WERI-Rb-1 (cell line): ENCODE data around the gene SOX30.

Source experiments
- DNase-seq: peaks from one replicate; pipeline ENCODE4 v3.0.0-alpha.2; 2020
- H3K27ac ChIP-seq: fragments of 250-450 bp; sonication (Bioruptor Pico); 2 replicates; pipeline ENCODE4 v1.5.1; 2020; ENCODE audit warnings: mild to moderate bottlenecking, moderate library complexity
- H3K27me3 ChIP-seq: fragments of 250-450 bp; sonication (Bioruptor Pico); 2 replicates; pipeline ENCODE4 v1.5.1; 2021; ENCODE audit warnings: mild to moderate bottlenecking, low read depth, moderate library complexity; ENCODE audit not compliant: insufficient read depth, severe bottlenecking
- H3K36me3 ChIP-seq: fragments of 250-450 bp; sonication (Bioruptor Pico); 2 replicates; pipeline ENCODE4 v1.5.1; 2020; ENCODE audit warnings: mild to moderate bottlenecking, moderate library complexity
- H3K4me3 ChIP-seq: 2 replicates; pipeline ENCODE4 v1.5.1; 2011; ENCODE audit warnings: low read depth, mild to moderate bottlenecking, control low read depth, low read length
- H3K9me3 ChIP-seq: fragments of 250-450 bp; sonication (Bioruptor Pico); 2 replicates; pipeline ENCODE4 v1.5.1; 2021; ENCODE audit warnings: mild to moderate bottlenecking, moderate library complexity; ENCODE audit not compliant: severe bottlenecking
- TF ChIP-seq, protein P1 (sequence below): IDR thresholded peaks from 2 replicates; pipeline ENCODE4 v1.5.1; 2011; ENCODE audit warnings: low read depth, mild to moderate bottlenecking, control low read depth, inconsistent platforms, low read length

Gene SOX30

DNA sequence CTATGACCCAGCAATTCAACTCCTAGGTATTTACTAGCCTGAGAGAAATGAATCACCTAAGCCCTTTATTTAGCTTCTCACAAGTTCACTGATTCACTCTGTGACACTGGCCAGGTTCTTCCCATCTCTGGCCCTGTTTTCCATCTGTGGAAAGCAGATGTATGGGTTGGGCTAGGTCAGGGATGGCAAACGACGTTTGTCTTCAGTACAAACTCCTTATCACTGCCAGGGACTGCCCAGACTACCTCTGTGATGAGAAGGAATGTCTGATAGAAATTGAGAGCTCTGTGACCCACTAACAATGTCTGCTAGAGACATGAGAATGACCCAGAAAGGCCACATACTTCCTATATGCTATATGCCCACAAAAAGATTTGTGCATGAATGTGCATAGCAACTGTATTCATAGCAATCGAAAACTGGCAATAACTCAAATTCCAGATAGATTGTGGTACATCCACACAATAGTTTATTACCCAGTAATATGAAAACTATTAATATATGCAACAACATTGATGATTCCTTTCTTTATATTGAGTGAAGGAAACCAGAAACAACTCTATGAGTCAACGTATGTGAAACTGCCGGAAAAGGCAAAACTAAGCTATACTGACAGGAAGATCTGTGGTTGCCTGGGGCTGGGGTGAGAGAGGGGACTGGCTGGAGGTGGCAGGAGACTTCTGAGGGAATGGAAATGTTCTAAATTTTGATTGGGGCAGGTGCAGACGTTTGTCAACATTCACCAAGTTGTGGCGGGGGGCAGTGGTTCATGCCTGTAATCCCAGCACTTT lies 44.7 kb downstream of the SOX30 start:
- Histone ChIP-seq H3K4me3 (no peak overlapping the region), H3K9me3 (no peaks in the 10 kb centered on the region), H3K36me3 (no peaks in the 10 kb centered on the region), H3K27ac (no peak overlapping the region), H3K27me3 (no peaks in the 10 kb centered on the region)
- TF ChIP-seq, protein P1, sequence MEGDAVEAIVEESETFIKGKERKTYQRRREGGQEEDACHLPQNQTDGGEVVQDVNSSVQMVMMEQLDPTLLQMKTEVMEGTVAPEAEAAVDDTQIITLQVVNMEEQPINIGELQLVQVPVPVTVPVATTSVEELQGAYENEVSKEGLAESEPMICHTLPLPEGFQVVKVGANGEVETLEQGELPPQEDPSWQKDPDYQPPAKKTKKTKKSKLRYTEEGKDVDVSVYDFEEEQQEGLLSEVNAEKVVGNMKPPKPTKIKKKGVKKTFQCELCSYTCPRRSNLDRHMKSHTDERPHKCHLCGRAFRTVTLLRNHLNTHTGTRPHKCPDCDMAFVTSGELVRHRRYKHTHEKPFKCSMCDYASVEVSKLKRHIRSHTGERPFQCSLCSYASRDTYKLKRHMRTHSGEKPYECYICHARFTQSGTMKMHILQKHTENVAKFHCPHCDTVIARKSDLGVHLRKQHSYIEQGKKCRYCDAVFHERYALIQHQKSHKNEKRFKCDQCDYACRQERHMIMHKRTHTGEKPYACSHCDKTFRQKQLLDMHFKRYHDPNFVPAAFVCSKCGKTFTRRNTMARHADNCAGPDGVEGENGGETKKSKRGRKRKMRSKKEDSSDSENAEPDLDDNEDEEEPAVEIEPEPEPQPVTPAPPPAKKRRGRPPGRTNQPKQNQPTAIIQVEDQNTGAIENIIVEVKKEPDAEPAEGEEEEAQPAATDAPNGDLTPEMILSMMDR: no peak
- no peak for DNase-seq

DNA sequence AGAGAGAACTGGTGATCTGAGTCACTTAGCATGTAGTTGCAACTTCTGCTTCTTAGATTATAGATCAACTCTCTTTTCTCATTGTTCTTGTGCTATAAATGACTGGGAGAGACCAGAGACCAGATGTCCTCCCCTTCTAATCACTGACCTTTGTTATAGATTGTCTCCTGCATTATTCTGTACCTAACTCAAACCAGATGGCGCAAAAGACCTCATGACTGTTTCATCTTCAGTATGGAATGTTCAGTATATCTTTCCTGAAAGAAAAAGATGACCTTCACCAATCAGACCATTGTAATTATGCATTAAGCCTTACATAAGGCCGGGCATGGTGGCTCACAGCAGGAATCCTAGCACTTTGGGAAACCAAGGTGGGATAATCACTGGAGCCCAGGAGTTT lies 46.2 kb downstream of the SOX30 start:
- TF ChIP-seq, protein P1: no peak
- Histone ChIP-seq H3K4me3 (no peak overlapping the region), H3K9me3 (no peaks in the 10 kb centered on the region), H3K27me3 (no peaks in the 10 kb centered on the region), H3K27ac (no peak overlapping the region), H3K36me3 (no peaks in the 10 kb centered on the region)
- DNase-seq: no peak

DNA sequence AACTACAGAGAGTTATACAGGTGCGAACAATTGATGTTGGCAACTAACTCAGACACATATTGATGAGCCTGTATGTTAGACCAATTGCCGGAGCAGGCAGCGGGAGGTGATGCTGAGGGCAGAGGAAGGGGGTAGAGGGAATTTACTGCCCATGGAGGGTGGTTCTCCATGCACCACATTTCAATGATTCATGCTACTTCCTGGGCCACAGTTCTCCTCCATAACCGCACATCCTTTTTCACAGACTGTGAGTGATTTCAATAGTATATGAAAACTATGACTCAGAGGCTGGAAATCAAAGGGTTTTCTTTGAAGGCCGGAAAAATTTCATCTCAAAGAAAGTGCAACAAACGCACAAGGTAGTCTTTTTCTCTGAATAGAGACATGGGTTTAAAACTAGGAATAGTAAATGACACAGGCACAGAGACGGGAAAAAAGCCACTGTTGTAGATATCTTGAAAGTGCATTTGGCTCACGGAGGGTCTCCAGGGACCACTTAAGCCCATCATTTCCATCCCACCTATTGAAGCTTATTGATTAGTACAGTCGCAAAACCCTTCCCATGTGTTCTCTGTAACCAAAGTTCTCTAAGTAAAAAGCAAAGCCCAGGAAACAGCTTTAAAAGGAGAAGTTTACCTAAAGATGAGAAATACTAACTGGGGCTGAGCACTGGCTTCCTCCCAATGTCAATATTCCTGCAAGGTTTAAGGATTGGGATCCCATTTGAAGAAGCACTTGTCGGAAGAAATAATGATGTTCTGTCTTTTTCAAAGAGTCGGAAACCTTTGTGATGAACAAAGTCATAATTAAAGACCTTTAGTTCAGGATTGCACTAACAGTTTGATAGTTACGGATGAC lies 48.7 kb downstream of the SOX30 start:
- Histone ChIP-seq H3K4me3 (no peak overlapping the region), H3K9me3 (no peaks in the 10 kb centered on the region), H3K27ac (no peak overlapping the region), H3K27me3 (no peaks in the 10 kb centered on the region), H3K36me3 (no peaks in the 10 kb centered on the region)
- TF ChIP-seq, protein P1: no peak
- DNase-seq: no peak

DNA sequence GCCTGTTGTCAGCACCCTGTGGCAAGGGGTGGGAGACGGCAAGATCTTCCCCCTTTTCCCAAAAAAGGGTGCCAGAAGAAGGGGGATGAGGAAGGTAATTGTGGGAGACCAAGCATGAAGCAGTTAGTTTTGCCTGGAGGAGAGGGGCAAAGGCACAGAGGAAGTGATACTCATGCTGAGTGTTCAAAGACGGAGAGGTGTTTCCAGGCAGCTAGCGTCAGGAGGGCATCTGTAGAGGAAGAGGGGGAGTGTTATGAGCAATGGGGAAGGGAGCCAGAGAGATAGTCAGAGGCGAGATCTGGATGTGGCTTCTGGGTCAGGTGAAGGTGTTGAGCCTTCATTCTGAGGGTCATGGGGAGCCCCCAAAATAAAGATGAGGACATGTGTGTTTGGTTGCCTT lies 49.7 kb downstream of the SOX30 start:
- DNase-seq: no peak
- H3K27me3 ChIP-seq: no peaks in the 10 kb centered on the region
- H3K4me3 ChIP-seq: no peak overlapping the region

DNA sequence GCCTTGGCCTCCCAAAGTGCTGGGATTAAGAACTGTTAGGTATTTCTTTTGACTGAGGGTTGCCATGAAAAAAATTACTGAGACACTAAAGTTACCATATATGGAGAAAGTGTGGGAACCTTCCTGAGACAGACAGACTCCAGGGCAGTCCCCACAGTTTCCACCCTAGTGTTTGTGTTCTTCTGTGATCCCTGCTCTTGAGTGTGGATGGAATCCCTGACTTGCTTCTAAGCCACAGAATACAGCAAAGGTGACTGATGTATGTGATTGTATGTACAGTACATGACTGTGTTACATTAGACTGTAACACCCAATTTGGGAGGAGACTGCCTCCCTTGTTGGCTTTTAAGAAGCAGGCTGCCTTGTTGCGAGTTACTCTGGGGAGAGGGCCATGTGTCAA lies 52.0 kb downstream of the SOX30 start:
- TF ChIP-seq, protein P1: no peak
- no peak overlapping the region for H3K27ac ChIP-seq

More for the DNA sequence above, 49.7 kb downstream of the SOX30 start:
- TF ChIP-seq, protein P1: no peak
- no peaks in the 10 kb centered on the region for H3K36me3 ChIP-seq
- no peaks in the 10 kb centered on the region for H3K9me3 ChIP-seq
- H3K27ac ChIP-seq: no peak overlapping the region

More for the DNA sequence above, 52.0 kb downstream of the SOX30 start:
- no peaks in the 10 kb centered on the region for H3K36me3 ChIP-seq
- DNase-seq: no peak
- no peak overlapping the region for H3K4me3 ChIP-seq
- no peaks in the 10 kb centered on the region for H3K9me3 ChIP-seq
- no peaks in the 10 kb centered on the region for H3K27me3 ChIP-seq
